ENCODE measurements around the gene DNPH1. TPM values are rescaled to one million over a fixed set of nuclear protein-coding genes. Genes with fewer than 3 reads are reported as not detected.

DNPH1 gene
- total RNA-seq, 1 experiment from 2014 or later: 43.5 TPM

DNA sequence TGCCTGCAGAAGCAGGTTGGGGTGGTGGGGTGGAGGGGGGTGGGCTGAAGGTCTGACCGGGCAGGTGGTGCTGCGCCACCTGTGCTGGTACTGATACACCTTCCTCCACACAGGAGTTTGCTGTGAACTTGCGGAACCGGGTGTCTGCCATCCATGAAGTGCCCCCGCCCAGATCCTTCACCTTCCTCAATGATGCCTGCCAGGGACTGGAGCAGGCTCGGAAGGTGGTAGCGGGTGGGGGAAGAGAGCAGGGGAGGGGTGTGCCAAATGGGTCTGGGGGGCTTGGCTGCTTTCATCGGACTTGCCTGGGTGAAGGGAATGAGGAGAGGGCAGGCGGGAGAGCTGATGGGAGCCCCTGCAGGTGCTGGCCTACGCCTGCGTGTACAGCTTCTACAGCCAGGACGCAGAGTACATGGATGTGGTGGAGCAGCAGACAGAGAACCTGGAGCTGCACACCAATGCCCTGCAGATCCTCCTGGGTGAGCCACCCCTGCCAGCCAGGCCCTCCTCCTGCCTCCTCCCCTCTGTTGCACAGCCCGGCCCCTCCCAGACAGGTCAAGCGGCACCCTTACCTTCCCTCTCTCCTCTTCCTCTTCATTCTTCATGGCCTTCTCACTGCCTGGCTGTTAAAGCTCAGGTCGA lies 6.7 kb downstream of the DNPH1 start:
- Histone ChIP-seq H3K27me3 (ENCODE audit: insufficient read depth, low read depth) (no peaks in the 10 kb centered on the region), H3K79me2 (ENCODE audit: low read depth) (no peaks in the 10 kb centered on the region), H3K36me3 (ENCODE audit: low read depth) (no peaks in the 10 kb centered on the region), H3K4me1 (replicated peaks; ENCODE audit: insufficient read depth) (no peaks in the 10 kb centered on the region), H3K9me2 (ENCODE audit: insufficient read depth) (no peaks in the 10 kb centered on the region), H3K27ac (no peak overlapping the region), H3K9me3 (ENCODE audit: insufficient read depth, low read depth) (no peaks in the 10 kb centered on the region), H3K4me2 (no peak overlapping the region), H2AFZ (no peak overlapping the region), H4K20me1 (ENCODE audit: insufficient read depth) (no peaks in the 10 kb centered on the region), H3F3A (ENCODE audit: insufficient read depth, low read depth) (no peaks in the 10 kb centered on the region; the same call in 1 of the 2 replicates), H3K4me3 (no peak overlapping the region)
- no TSS peak for BruUV-seq (replicated peaks)
- POLR2A ChIA-PET (ENCODE audit: unreplicated experiment): no interaction called here
- no peak for DNase-seq
- intact Hi-C loops (cut with micrococcal nuclease; ENCODE audit: unreplicated experiment): no loop called here
- CTCF ChIA-PET: no interaction called here
- no peak for TF ChIP-seq EZH2 (IDR thresholded peaks at IDR 0.05; ENCODE audit: low read depth)
- TF ChIP-seq, protein P1, sequence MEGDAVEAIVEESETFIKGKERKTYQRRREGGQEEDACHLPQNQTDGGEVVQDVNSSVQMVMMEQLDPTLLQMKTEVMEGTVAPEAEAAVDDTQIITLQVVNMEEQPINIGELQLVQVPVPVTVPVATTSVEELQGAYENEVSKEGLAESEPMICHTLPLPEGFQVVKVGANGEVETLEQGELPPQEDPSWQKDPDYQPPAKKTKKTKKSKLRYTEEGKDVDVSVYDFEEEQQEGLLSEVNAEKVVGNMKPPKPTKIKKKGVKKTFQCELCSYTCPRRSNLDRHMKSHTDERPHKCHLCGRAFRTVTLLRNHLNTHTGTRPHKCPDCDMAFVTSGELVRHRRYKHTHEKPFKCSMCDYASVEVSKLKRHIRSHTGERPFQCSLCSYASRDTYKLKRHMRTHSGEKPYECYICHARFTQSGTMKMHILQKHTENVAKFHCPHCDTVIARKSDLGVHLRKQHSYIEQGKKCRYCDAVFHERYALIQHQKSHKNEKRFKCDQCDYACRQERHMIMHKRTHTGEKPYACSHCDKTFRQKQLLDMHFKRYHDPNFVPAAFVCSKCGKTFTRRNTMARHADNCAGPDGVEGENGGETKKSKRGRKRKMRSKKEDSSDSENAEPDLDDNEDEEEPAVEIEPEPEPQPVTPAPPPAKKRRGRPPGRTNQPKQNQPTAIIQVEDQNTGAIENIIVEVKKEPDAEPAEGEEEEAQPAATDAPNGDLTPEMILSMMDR (conservative IDR thresholded peaks at IDR 0.05): no peak

DNA sequence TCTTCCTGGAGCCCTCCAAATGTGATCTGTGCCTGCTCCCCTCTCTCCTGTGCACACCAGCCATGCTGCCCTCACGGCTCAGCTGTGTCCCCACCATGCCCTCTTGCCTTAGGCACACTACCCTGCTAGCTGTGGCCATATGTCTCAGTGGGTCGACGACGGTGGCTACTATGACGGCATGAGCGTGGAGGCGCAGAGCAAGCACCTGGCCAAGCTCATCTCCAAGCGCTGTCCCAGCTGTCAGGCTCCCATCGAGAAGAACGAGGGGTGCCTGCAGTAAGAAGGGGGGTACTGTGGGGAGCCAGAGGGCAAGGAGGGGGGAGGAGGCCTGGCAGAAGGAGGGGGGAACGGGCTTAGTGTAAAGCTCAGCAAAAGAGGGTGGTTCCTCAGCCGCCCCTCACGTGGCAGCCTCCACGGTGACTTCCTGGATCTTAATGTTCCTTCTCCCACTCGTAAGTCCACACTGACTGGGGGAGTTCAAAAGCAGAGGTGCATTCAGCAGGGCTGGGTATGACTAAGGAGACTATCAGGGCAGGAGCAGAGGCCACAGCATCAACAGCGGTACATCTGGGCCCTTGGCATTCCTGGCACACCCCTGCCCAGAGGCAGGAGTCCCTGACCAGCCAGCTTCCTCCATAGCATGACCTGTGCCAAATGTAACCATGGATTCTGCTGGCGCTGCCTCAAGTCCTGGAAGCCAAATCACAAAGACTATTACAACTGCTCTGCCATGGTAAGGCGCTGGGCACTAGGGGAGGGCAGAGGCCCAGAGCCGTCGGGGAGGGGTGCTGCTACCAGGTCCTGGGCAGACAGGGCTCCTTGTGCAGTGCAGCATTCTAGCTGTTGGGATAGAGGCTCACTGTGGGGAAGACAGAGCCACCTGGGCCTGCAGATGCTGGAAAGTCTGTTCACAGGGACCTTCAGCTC lies 8.0 kb downstream of the DNPH1 start:
- no peaks in the 10 kb centered on the region for H3K27me3 ChIP-seq (ENCODE audit: insufficient read depth, low read depth)
- ChIA-PET POLR2A (ENCODE audit: unreplicated experiment) (no interaction called here), CTCF (no interaction called here)
- peak in 1 of 2 experiments; percentile 50 for DNase-seq
- no peaks in the 10 kb centered on the region for H3K36me3 ChIP-seq (ENCODE audit: low read depth)
- no peak overlapping the region for H2AFZ ChIP-seq
- no peaks in the 10 kb centered on the region for H3K79me2 ChIP-seq (ENCODE audit: low read depth)
- no peaks in the 10 kb centered on the region for H4K20me1 ChIP-seq (ENCODE audit: insufficient read depth)
- no peaks in the 10 kb centered on the region for H3K9me2 ChIP-seq (ENCODE audit: insufficient read depth)
- H3F3A ChIP-seq (ENCODE audit: insufficient read depth, low read depth): no peaks in the 10 kb centered on the region; the same call in 1 of the 2 replicates
- TF ChIP-seq, protein P1 (conservative IDR thresholded peaks at IDR 0.05): no peak
- no peak for TF ChIP-seq EZH2 (IDR thresholded peaks at IDR 0.05; ENCODE audit: low read depth)
- H3K4me2 ChIP-seq: no peak overlapping the region
- H3K4me1 ChIP-seq (replicated peaks; ENCODE audit: insufficient read depth): no peaks in the 10 kb centered on the region
- no peaks in the 10 kb centered on the region for H3K9me3 ChIP-seq (ENCODE audit: insufficient read depth, low read depth)
- intact Hi-C loops (cut with micrococcal nuclease; ENCODE audit: unreplicated experiment): no loop called here
- H3K4me3 ChIP-seq: no peak overlapping the region
- no peak overlapping the region for H3K27ac ChIP-seq
- no TSS peak for BruUV-seq (replicated peaks)

DNA sequence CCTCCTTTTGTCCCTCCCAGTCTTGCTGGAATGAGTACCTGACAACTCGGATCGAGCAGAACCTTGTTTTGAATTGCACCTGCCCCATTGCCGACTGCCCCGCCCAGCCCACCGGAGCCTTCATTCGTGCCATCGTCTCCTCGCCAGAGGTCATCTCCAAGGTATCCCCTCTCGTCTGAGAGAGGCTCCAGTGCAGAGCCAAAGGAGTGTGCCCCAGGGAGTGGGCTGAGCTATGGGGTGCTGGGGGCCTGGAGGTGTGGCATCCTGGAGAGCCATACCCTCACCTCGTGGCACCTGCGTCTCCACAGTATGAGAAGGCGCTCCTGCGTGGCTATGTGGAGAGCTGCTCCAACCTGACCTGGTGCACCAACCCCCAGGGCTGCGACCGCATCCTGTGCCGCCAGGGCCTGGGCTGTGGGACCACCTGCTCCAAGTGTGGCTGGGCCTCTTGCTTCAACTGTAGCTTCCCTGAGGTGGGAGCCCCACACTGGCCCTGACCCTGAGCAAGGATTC lies 8.8 kb downstream of the DNPH1 start:
- H3K9me3 ChIP-seq (ENCODE audit: insufficient read depth, low read depth): no peaks in the 10 kb centered on the region
- no peak for DNase-seq
- H3K79me2 ChIP-seq (ENCODE audit: low read depth): no peaks in the 10 kb centered on the region
- intact Hi-C loops (cut with micrococcal nuclease; ENCODE audit: unreplicated experiment): no loop called here
- no peak overlapping the region for H3K4me3 ChIP-seq
- no peaks in the 10 kb centered on the region for H3K27me3 ChIP-seq (ENCODE audit: insufficient read depth, low read depth)
- H3K36me3 ChIP-seq (ENCODE audit: low read depth): no peaks in the 10 kb centered on the region
- no peak overlapping the region for H2AFZ ChIP-seq
- H3F3A ChIP-seq (ENCODE audit: insufficient read depth, low read depth): no peaks in the 10 kb centered on the region; the same call in 1 of the 2 replicates
- no peaks in the 10 kb centered on the region for H3K4me1 ChIP-seq (replicated peaks; ENCODE audit: insufficient read depth)
- TF ChIP-seq EZH2 (IDR thresholded peaks at IDR 0.05; ENCODE audit: low read depth): no peak
- TF ChIP-seq, protein P1 (conservative IDR thresholded peaks at IDR 0.05): no peak
- POLR2A ChIA-PET (ENCODE audit: unreplicated experiment): no interaction called here
- H4K20me1 ChIP-seq (ENCODE audit: insufficient read depth): no peaks in the 10 kb centered on the region
- H3K27ac ChIP-seq: no peak overlapping the region
- CTCF ChIA-PET: no interaction called here
- no peaks in the 10 kb centered on the region for H3K9me2 ChIP-seq (ENCODE audit: insufficient read depth)
- BruUV-seq (replicated peaks): no TSS peak
- H3K4me2 ChIP-seq: no peak overlapping the region

Measured in PC-9 (cell line).